Suprapubic skin (tissue), 3 donors: ENCODE data around the gene RHOT1.

Source experiments
- CTCF ChIP-seq, 2 donors: fragments of 200-600 bp in 1 of 2; fragments of 450-650 bp in 1 of 2; sonication (generic) in 1 of 2; IDR thresholded peaks; one replicate each; pipeline ENCODE4 v1.5.1; 2016 to 2019; ENCODE audit warnings: antibody characterized with exemption in 2 of 2, mild to moderate bottlenecking in 1 of 2, moderate library complexity in 1 of 2
- POLR2A ChIP-seq, 2 donors: fragments of 450-650 bp; IDR thresholded peaks; one replicate each; pipeline ENCODE4 v1.6.1; 2017; ENCODE audit warnings: antibody characterized with exemption in 2 of 2, mild to moderate bottlenecking in 2 of 2, moderate library complexity in 2 of 2

- TF ChIP-seq POLR2A (IDR thresholded peaks at IDR 0.05) (no peak), CTCF (IDR thresholded peaks at IDR 0.05) (no peak)
Observed at GRCh38 chr17:32157225-32157624, 14.9 kb downstream of the RHOT1 start.
